ENCODE data around the gene PDE2A. TPM values are rescaled to one million over a fixed set of nuclear protein-coding genes. Genes with fewer than 3 reads are reported as not detected.

The PDE2A gene
- total RNA-seq, 2 donors from 2014 or later, result 3.7 to 13.3 TPM

DNA sequence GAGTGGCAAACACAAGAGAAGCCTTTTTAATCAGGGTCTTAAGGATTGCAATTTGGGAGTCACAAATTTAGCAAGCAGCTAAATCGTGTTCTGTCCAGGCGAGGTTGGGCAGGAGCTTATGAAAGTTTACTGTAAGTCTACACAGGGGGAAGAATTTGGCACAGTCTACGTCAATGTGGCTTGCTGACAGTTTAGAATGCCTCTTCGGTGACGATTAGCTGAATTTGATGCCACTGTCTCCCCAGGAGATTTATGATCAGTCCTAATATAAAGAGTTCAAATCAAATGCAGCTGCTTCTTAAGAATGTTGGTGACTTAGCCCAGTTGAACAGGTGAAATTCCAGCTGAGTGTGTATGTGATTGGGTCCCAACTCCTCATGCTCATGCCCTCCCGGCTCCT lies 125.8 kb downstream of the PDE2A start:
- 91 to 100% methylated on average over 6 of the region's 6 CpGs for WGBS, 2 experiments (ENCODE audit: insufficient coverage in 1 of 2, insufficient read length in 1 of 2)

DNA sequence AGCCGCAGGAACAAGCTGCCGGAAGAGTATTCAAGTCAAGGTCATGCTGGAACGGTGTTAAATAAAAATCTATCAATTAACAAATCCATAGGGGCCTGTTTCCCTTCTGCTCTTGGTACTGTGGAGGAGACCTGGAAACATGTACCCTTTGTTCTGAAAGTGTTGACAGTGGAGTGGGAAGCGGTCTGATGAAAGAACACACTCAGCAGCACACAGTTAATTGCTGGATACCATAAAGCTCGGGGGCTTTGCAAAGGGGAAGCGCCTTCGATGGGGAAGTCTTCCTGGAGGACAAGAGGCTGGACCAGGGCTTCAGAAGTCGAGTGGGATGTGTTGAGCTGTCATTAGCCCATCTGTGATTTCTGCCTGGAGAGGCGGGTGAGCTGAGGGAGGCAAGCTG lies 127.4 kb downstream of the PDE2A start:
- Mint-ChIP-seq H3K27ac (no peak overlapping the region), H3K4me1 (peaks cover 5% of the 10 kb centered on the region), H3K36me3 (ENCODE audit: low read depth) (no peaks in the 10 kb centered on the region), H3K4me3 (no peak overlapping the region), H3K9me3 (no peaks in the 10 kb centered on the region), H3K27me3 (ENCODE audit: insufficient read depth) (peaks cover 69% of the 10 kb centered on the region)
- TF ChIP-seq, protein P1, sequence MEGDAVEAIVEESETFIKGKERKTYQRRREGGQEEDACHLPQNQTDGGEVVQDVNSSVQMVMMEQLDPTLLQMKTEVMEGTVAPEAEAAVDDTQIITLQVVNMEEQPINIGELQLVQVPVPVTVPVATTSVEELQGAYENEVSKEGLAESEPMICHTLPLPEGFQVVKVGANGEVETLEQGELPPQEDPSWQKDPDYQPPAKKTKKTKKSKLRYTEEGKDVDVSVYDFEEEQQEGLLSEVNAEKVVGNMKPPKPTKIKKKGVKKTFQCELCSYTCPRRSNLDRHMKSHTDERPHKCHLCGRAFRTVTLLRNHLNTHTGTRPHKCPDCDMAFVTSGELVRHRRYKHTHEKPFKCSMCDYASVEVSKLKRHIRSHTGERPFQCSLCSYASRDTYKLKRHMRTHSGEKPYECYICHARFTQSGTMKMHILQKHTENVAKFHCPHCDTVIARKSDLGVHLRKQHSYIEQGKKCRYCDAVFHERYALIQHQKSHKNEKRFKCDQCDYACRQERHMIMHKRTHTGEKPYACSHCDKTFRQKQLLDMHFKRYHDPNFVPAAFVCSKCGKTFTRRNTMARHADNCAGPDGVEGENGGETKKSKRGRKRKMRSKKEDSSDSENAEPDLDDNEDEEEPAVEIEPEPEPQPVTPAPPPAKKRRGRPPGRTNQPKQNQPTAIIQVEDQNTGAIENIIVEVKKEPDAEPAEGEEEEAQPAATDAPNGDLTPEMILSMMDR (conservative IDR thresholded peaks at IDR 0.05), result no peak
- Histone ChIP-seq H3K27me3 (ENCODE audit: control insufficient read depth, insufficient read depth, low read length, poor library complexity, severe bottlenecking) (peaks cover 69% of the 10 kb centered on the region), H3K9me3 (ENCODE audit: control insufficient read depth, low read length) (no peaks in the 10 kb centered on the region), H3K9ac (ENCODE audit: extremely low read depth, low read length, poor library complexity, severe bottlenecking) (no peak overlapping the region), H3K36me3 (ENCODE audit: control insufficient read depth, insufficient read depth, low read length) (no peaks in the 10 kb centered on the region), H3K4me3 (ENCODE audit: low read length) (no peak overlapping the region), H3K27ac (ENCODE audit: low read depth, low read length) (peak overlapping the region; percentile 38), H3K4me1 (ENCODE audit: control insufficient read depth, insufficient read depth, low read length) (no peaks in the 10 kb centered on the region)
- WGBS, 2 experiments (ENCODE audit: insufficient coverage in 1 of 2, insufficient read length in 1 of 2), result 75 to 77% methylated on average over 4 to 9 of the region's 9 CpGs
- DNase-seq, result no peak

More for the DNA sequence above, 125.8 kb downstream of the PDE2A start:
- peaks cover 5% of the 10 kb centered on the region for H3K4me1 Mint-ChIP-seq
- no peaks in the 10 kb centered on the region for H3K9me3 Mint-ChIP-seq
- Histone ChIP-seq H3K4me3 (ENCODE audit: low read length) (no peak overlapping the region), H3K27me3 (ENCODE audit: control insufficient read depth, insufficient read depth, low read length, poor library complexity, severe bottlenecking) (peaks cover 66% of the 10 kb centered on the region), H3K4me1 (ENCODE audit: control insufficient read depth, insufficient read depth, low read length) (no peaks in the 10 kb centered on the region), H3K9ac (ENCODE audit: extremely low read depth, low read length, poor library complexity, severe bottlenecking) (no peak overlapping the region), H3K36me3 (ENCODE audit: control insufficient read depth, insufficient read depth, low read length) (no peaks in the 10 kb centered on the region), H3K9me3 (ENCODE audit: control insufficient read depth, low read length) (no peaks in the 10 kb centered on the region), H3K27ac (ENCODE audit: low read depth, low read length) (no peak overlapping the region)
- H3K4me3 Mint-ChIP-seq, result no peak overlapping the region
- H3K27ac Mint-ChIP-seq, result no peak overlapping the region
- no peaks in the 10 kb centered on the region for H3K36me3 Mint-ChIP-seq (ENCODE audit: low read depth)
- TF ChIP-seq, protein P1 (conservative IDR thresholded peaks at IDR 0.05), result no peak
- H3K27me3 Mint-ChIP-seq (ENCODE audit: insufficient read depth), result peaks cover 62% of the 10 kb centered on the region
- DNase-seq, result no peak

DNA sequence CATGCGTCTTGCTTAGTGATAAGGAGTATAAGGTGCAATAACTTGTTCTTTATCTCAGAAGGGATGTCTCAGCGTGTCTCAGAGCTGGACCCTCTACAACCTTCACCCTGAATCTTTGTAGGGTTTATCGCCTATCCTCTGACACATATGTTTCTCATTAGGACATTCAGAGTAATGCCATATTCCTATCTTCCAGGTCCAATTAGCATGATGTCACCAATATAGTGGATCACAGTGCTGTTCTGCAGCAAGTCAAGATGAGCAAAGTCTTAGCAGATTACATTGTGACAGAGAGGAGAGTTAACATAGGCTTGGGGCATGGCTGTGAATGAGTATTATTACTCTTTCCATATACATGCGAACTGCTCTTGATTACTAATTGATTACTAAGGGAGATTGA lies 129.6 kb downstream of the PDE2A start:
- Mint-ChIP-seq H3K27ac (no peak overlapping the region), H3K4me3 (no peak overlapping the region), H3K36me3 (ENCODE audit: low read depth) (no peaks in the 10 kb centered on the region), H3K9me3 (no peaks in the 10 kb centered on the region), H3K4me1 (peaks cover 5% of the 10 kb centered on the region), H3K27me3 (ENCODE audit: insufficient read depth) (peaks cover 84% of the 10 kb centered on the region)
- Histone ChIP-seq H3K36me3 (ENCODE audit: control insufficient read depth, insufficient read depth, low read length) (no peaks in the 10 kb centered on the region), H3K4me3 (ENCODE audit: low read length) (no peak overlapping the region), H3K9me3 (ENCODE audit: control insufficient read depth, low read length) (no peaks in the 10 kb centered on the region), H3K4me1 (ENCODE audit: control insufficient read depth, insufficient read depth, low read length) (no peaks in the 10 kb centered on the region), H3K9ac (ENCODE audit: extremely low read depth, low read length, poor library complexity, severe bottlenecking) (no peak overlapping the region), H3K27ac (ENCODE audit: low read depth, low read length) (no peak overlapping the region), H3K27me3 (ENCODE audit: control insufficient read depth, insufficient read depth, low read length, poor library complexity, severe bottlenecking) (peaks cover 91% of the 10 kb centered on the region)
- DNase-seq, result no peak
- TF ChIP-seq, protein P1 (conservative IDR thresholded peaks at IDR 0.05), result no peak
- WGBS, 2 experiments (ENCODE audit: insufficient coverage in 1 of 2, insufficient read length in 1 of 2), result 93 to 95% methylated on average over 4 of the region's 4 CpGs

Measured in endodermal cell (in vitro differentiated cells).